ENCODE data around the gene RIPOR3. TPM values are rescaled to one million over a fixed set of nuclear protein-coding genes. Genes with fewer than 3 reads are reported as not detected.

Gene RIPOR3
- total RNA-seq, 1 donor from 2014 or later = 0.12 TPM

GRCh38 chr20:50664254-50664653 is 27.1 kb downstream of the RIPOR3 start:
- Mint-ChIP-seq H3K27ac (ENCODE audit: unreplicated experiment) (no peak overlapping the region), H3K27me3 (ENCODE audit: low read depth) (peaks cover 4% of the 10 kb centered on the region), H3K4me3 (ENCODE audit: unreplicated experiment) (no peak overlapping the region), H3K4me1 (ENCODE audit: low read depth) (peaks cover 13% of the 10 kb centered on the region), H3K9me3 (ENCODE audit: low read depth) (no peaks in the 10 kb centered on the region), H3K36me3 (ENCODE audit: low read depth) (no peaks in the 10 kb centered on the region)
- TF ChIP-seq CTCF (IDR thresholded peaks at IDR 0.05) = no peak
- DNase-seq (ENCODE audit: low spot score) = no peak

- no peak overlapping the region for H3K4me3 Mint-ChIP-seq (ENCODE audit: unreplicated experiment)
- H3K4me1 Mint-ChIP-seq (ENCODE audit: low read depth) = peaks cover 18% of the 10 kb centered on the region
- no peak overlapping the region for H3K27ac Mint-ChIP-seq (ENCODE audit: unreplicated experiment)
- H3K27me3 Mint-ChIP-seq (ENCODE audit: low read depth) = peaks cover 1% of the 10 kb centered on the region
- no peaks in the 10 kb centered on the region for H3K36me3 Mint-ChIP-seq (ENCODE audit: low read depth)
- no peaks in the 10 kb centered on the region for H3K9me3 Mint-ChIP-seq (ENCODE audit: low read depth)
- no peak for DNase-seq (ENCODE audit: low spot score)
- peak; percentile 24 for TF ChIP-seq CTCF (IDR thresholded peaks at IDR 0.05)
Measured at GRCh38 chr20:50663095-50663821, 28.1 kb downstream of the RIPOR3 start.

GRCh38 chr20:50659975-50660670 is 31.2 kb downstream of the RIPOR3 start:
- Mint-ChIP-seq H3K9me3 (ENCODE audit: low read depth) (no peaks in the 10 kb centered on the region), H3K27ac (ENCODE audit: unreplicated experiment) (no peak overlapping the region), H3K4me1 (ENCODE audit: low read depth) (peaks cover 23% of the 10 kb centered on the region), H3K27me3 (ENCODE audit: low read depth) (no peaks in the 10 kb centered on the region), H3K4me3 (ENCODE audit: unreplicated experiment) (no peak overlapping the region), H3K36me3 (ENCODE audit: low read depth) (no peaks in the 10 kb centered on the region)
- DNase-seq (ENCODE audit: low spot score) = no peak
- no peak for TF ChIP-seq CTCF (IDR thresholded peaks at IDR 0.05)

GRCh38 chr20:50658804-50659380 is 32.5 kb downstream of the RIPOR3 start:
- Mint-ChIP-seq H3K27me3 (ENCODE audit: low read depth) (no peaks in the 10 kb centered on the region), H3K27ac (ENCODE audit: unreplicated experiment) (no peak overlapping the region), H3K4me3 (ENCODE audit: unreplicated experiment) (no peak overlapping the region), H3K4me1 (ENCODE audit: low read depth) (peaks cover 23% of the 10 kb centered on the region), H3K9me3 (ENCODE audit: low read depth) (no peaks in the 10 kb centered on the region), H3K36me3 (ENCODE audit: low read depth) (no peaks in the 10 kb centered on the region)
- TF ChIP-seq CTCF (IDR thresholded peaks at IDR 0.05) = no peak
- DNase-seq (ENCODE audit: low spot score) = no peak

- H3K27me3 Mint-ChIP-seq (ENCODE audit: low read depth) = no peaks in the 10 kb centered on the region
- H3K4me3 Mint-ChIP-seq (ENCODE audit: unreplicated experiment) = no peak overlapping the region
- H3K4me1 Mint-ChIP-seq (ENCODE audit: low read depth) = peaks cover 19% of the 10 kb centered on the region
- H3K9me3 Mint-ChIP-seq (ENCODE audit: low read depth) = no peaks in the 10 kb centered on the region
- DNase-seq (ENCODE audit: low spot score) = no peak
- H3K27ac Mint-ChIP-seq (ENCODE audit: unreplicated experiment) = no peak overlapping the region
- no peaks in the 10 kb centered on the region for H3K36me3 Mint-ChIP-seq (ENCODE audit: low read depth)
- TF ChIP-seq CTCF (IDR thresholded peaks at IDR 0.05) = no peak
Measured at GRCh38 chr20:50655311-50655880, 35.9 kb downstream of the RIPOR3 start.
